NCI-H1048 (cell line): ENCODE measurements around the gene CEP68.
"Not testable (repeated sequence)": the region's sequence is repeated elsewhere in the genome, so short reads cannot be mapped to it uniquely, and the experiment has no call there.

Experiments used
- DNase-seq: peaks from one replicate; lab custom pipeline; 2025; lab: John Stamatoyannopoulos, UW

Gene CEP68

DNA sequence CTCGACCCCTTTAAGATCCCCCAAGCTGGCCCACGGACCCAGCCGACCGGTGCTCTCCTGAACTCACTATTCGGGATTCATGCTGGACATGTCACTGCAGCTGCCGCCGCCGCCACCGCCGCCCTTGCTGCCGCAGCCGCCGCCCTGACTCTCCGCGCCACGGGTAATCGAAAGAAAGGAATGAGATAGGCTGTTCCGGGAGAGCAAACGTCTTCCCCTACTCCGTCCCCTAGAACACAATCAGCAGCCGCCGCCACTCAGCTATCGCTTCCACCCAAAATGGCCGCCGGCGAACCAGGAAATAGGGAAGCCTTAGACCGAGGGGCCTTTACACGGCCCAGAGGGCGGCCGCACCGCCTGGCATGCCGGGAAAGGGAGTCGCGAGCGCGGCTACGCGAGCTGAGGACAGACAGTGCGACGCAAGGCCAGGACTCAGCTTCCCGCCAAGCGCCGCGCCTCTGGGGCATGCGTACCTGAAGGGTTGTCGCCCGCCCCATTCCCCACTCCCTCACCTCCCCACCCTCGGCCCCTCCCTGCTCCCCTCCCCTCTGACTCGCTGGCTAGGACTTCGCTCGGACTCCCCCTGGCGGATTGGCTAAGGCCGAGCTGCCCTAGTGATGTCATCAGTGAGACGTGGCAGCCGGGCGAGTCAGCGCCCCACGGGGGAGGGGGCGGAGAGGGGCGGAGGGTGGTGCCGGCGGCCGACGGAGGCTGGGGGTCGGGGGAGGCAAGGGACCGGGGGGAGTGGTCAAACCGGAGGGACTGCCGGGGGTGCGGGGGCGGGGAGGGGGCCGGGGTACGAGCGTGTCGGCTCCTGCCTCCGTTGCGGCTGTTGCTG, 73.8 kb downstream of the CEP68 start, which contains the start of gene RAB1A:
Gene RAB1A, minus strand, starts transcription at position 281 of the 838 bp plus-strand sequence. Its CDS starts 191 bp downstream, at position 90.
- peak; percentile 99 for DNase-seq

GRCh38 chr2:65130664-65131175, 74.5 kb downstream of the CEP68 start:
- no peak for DNase-seq

GRCh38 chr2:65132930-65133329, 76.7 kb downstream of the CEP68 start:
- not testable (repeated sequence) for DNase-seq

- no peak for DNase-seq
Observed at GRCh38 chr2:65133626-65134025, 77.4 kb downstream of the CEP68 start.

DNA sequence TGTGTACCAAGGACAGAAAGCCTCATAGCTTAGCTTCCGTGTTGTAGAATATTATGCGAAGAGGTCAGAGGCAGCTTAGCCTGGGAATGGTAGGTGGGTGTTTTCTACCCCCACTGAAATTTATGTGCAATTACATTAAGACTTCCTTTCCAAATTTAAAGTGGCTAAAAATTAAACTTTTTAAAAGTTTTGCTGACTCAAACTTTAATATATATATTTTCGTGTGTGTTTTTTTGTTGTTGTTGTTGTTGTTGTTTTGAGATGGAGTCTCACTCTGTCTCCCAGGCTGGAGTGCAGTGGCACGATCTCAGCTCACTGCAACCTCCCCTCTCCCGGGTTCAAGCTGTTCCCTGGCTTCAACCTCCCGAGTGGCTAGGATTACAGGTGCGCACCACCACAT, 77.9 kb downstream of the CEP68 start:
- DNase-seq = no peak

GRCh38 chr2:65136253-65136652, 80.0 kb downstream of the CEP68 start:
- no peak for DNase-seq
